Spleen (tissue), 7 donors: ENCODE results near the gene RNF212B.

Source experiments
- CTCF ChIP-seq, 11 experiments: fragments of 200-600 bp in 7 of 11; fragments of 450-650 bp in 4 of 11; sonication (generic) in 4 of 11; IDR thresholded peaks in 8 of 11; conservative IDR thresholded peaks in 3 of 11; 1 replicate in 7 of 11; 2 replicates in 4 of 11; pipeline versions ENCODE4 v1.4.0 to v1.8.0; 2016 to 2021; ENCODE audit warnings: antibody characterized with exemption in 11 of 11, inconsistent platforms in 4 of 11, mild to moderate bottlenecking in 1 of 11
- POLR2A ChIP-seq, 3 donors: fragments of 450-650 bp; IDR thresholded peaks; one replicate each; pipeline ENCODE4 v1.5.1; 2017; ENCODE audit warnings: antibody characterized with exemption in 3 of 3, mild to moderate bottlenecking in 1 of 3
- POLR2AphosphoS5 ChIP-seq, 3 donors: sonication (generic); formaldehyde crosslinking; IDR thresholded peaks; one replicate each; pipeline ENCODE4 v1.5.1; 2017; ENCODE audit warnings: antibody characterized with exemption in 3 of 3
- donor health status: DM: no; HTN: no; CAD: no; lungs with moderate emphysema.
- donor health status: DM: no; HTN: no; CAD: no.
- donor health status: DM: no; HTN: no; CAD: no.

GRCh38 chr14:23294734-23295561 is 57.2 kb downstream of the RNF212B start:
- TF ChIP-seq CTCF (IDR thresholded peaks at IDR 0.05 in 8 of 11, conservative IDR thresholded peaks at IDR 0.05 in 3 of 11) (peak; percentile 74 to 94 (median 83)), POLR2A (IDR thresholded peaks at IDR 0.05) (no peak), POLR2AphosphoS5 (IDR thresholded peaks at IDR 0.05) (peak; percentile 17 to 40 (median 38))
